Duodenal mucosa (tissue), 2 donors: ENCODE data around the gene MUSTN1.

Experiments
- H3K27ac ChIP-seq: one replicate; pipeline ENCODE4 v1.7.0; 2013; ENCODE audit warnings: low read depth, low read length
- H3K27me3 ChIP-seq, 2 donors: one replicate each; pipeline ENCODE4 v1.7.0; 2013; ENCODE audit warnings: low read length in 2 of 2, control low read depth in 1 of 2; ENCODE audit not compliant: insufficient read depth in 2 of 2, control insufficient read depth in 1 of 2
- H3K36me3 ChIP-seq, 2 donors: one replicate each; pipeline ENCODE4 v1.7.0; 2013; ENCODE audit warnings: low read length in 2 of 2, control low read depth in 1 of 2; ENCODE audit not compliant: insufficient read depth in 2 of 2, control insufficient read depth in 1 of 2
- H3K4me1 ChIP-seq, 2 donors: one replicate each; pipeline ENCODE4 v1.7.0; 2013; ENCODE audit warnings: low read length in 2 of 2, control low read depth in 1 of 2; ENCODE audit not compliant: insufficient read depth in 2 of 2, control insufficient read depth in 1 of 2
- H3K4me3 ChIP-seq, 2 donors: one replicate each; pipeline ENCODE4 v1.7.0; 2013; ENCODE audit warnings: low read length in 2 of 2, low read depth in 1 of 2
- H3K9ac ChIP-seq, 2 donors: one replicate each; pipeline ENCODE4 v1.7.0; 2013; ENCODE audit warnings: low read length in 2 of 2, low read depth in 1 of 2
- H3K9me3 ChIP-seq, 2 donors: one replicate each; pipeline ENCODE4 v1.7.0; 2013; ENCODE audit warnings: low read length in 2 of 2, control low read depth in 1 of 2; ENCODE audit not compliant: control insufficient read depth in 1 of 2

MUSTN1 gene

DNA sequence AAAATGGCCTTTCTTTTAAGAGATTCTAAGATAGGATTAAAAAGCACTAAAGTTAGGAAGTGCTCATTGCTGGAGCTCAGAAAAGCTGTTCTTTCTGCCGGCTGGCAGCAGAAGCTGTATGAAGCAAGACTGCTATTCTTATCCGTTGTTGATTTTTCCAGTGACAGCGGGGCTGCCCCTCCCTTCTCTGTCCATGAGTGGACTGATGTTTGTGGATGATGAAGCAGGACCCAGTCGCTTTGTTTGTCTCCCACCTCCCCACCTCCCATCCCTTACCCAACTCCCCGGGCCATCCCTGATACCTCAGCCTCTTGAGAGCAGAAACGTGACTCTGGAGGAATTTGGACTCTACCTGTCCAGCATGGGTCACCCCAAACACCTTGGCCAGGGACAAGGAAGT lies 10.3 kb upstream of the MUSTN1 start:
- no peaks in the 10 kb centered on the region for H3K9me3 ChIP-seq
- no peaks in the 10 kb centered on the region for H3K27me3 ChIP-seq
- H3K4me1 ChIP-seq: peaks cover 0 to 6% of the 10 kb centered on the region in 2 donors
- no peak overlapping the region for H3K9ac ChIP-seq
- no peak overlapping the region for H3K27ac ChIP-seq
- peaks cover 3 to 42% of the 10 kb centered on the region in 2 donors for H3K36me3 ChIP-seq
- H3K4me3 ChIP-seq: no peak overlapping the region

DNA sequence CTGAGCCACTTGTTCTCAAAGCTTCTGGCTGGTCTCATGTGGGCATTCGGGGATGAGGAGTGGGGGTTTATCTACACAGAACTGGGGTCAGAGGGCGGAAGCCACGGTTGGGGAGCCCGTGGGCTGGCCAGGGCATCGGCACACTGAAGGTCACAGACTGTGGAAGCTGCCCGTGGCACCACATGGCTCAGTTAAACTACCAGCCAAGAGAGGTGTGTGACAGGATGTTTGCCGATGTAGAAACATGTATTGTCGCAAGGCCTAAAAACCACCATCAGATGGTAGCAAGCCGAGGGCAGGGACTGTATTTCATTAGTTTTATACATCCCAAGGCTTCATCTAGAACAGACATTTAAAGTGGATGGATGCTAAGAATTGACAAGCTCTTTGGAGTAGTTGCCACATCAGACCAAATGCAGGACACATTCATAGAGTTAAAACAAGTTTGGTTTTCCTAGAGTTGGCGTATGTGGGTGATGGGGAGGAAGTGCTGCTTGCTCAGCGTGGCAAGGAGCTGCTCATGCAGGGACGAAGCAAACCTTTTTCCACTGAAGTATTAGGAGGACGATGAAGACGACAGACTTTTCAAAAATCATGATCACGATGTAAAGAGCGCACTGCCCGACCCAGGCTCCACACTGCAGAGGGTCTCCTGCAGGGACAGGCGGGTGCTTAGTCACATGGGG lies 9.6 kb upstream of the MUSTN1 start:
- Histone ChIP-seq H3K36me3 (peaks cover 3 to 37% of the 10 kb centered on the region in 2 donors), H3K4me3 (no peak overlapping the region)

DNA sequence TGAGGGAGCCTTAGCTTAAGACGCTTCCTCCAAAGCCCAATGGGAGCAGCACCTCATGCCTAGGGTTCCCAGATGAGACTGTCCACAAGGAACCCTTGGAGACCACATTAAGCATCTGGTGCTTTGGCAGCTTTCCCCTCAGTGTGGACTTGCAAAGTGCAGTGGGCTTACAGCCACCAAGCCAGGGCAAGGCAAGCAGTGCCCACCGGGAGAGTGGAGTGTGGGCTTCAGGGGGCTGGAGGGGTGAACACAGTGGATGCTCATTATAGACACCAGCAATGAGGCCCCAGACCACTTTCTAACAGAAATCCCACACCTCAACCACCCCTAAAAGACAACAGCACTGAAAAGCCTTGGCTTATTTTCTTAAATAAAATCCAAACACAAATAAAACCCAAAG lies 9.1 kb upstream of the MUSTN1 start:
- Histone ChIP-seq H3K4me1 (peaks cover 0 to 6% of the 10 kb centered on the region in 2 donors), H3K27ac (no peak overlapping the region), H3K4me3 (no peak overlapping the region), H3K9ac (no peak overlapping the region), H3K27me3 (no peaks in the 10 kb centered on the region), H3K9me3 (no peaks in the 10 kb centered on the region), H3K36me3 (peaks cover 3 to 32% of the 10 kb centered on the region in 2 donors)

More for the DNA sequence above, 9.6 kb upstream of the MUSTN1 start:
- Histone ChIP-seq H3K9me3 (no peaks in the 10 kb centered on the region), H3K27me3 (no peaks in the 10 kb centered on the region), H3K9ac (no peak overlapping the region), H3K27ac (no peak overlapping the region), H3K4me1 (peaks cover 0 to 6% of the 10 kb centered on the region in 2 donors)

DNA sequence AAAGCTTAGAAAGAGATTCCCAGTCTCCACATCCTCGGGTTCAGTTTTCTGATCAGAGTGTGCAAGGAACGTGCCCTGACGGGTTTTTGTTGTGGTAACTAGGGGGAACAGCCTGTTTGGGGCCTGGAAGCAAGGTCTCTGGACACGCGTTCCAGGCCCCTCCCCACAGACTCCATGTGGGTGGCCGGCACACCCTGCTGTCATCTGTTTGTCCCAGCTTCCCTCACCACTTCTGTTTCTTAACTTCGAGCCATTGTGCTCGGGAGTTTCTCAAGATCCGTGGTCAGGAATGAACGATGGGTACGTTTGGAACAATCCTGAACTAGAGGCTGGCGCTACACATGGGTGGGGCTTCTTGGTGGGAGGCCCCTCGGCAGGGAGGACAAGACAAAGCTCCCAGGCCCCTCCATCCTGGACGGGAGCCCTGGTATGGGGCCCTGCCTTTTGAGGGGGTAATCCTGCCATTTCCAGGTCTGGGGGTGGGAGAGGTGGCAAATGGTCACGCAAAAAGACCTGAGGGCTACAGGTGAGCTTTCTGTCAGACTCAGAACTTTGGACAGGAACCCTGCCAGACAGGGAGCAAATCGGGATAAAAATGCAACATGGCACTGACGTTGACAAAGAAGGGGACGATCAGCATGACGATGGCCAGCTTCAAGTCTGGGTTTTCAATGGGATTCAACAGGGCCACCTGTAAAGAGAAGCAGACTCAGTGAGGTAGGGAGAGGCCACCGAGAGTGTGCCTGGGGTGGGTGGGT lies 8.5 kb upstream of the MUSTN1 start:
- Histone ChIP-seq H3K27ac (no peak overlapping the region), H3K9me3 (no peaks in the 10 kb centered on the region), H3K9ac (no peak overlapping the region), H3K27me3 (no peaks in the 10 kb centered on the region), H3K4me3 (no peak overlapping the region), H3K4me1 (peaks cover 0 to 6% of the 10 kb centered on the region in 2 donors), H3K36me3 (peaks cover 3 to 26% of the 10 kb centered on the region in 2 donors)

DNA sequence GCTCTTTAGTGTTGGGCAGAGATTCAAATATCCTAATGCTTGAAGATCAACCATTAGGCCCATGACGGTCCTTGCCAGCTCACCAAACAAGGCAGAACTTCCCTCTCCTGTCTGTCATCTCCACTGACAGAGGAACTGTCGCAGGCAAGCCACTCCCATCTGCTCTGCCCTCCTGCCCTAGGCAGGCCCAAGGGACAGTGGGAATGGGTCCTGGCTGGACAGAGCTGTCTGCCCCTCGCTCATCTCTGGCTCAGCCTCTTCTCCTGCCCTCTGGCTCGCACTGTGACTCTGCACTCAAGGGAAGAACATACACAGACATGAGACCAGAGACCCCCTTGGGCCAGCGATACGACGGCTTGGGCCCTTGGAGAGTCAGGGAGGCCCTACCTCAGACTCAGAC lies 7.6 kb upstream of the MUSTN1 start:
- peaks cover 0 to 6% of the 10 kb centered on the region in 2 donors for H3K4me1 ChIP-seq
- H3K27me3 ChIP-seq: no peaks in the 10 kb centered on the region
- no peak overlapping the region for H3K27ac ChIP-seq
- H3K9me3 ChIP-seq: no peaks in the 10 kb centered on the region
- peaks cover 0 to 24% of the 10 kb centered on the region in 2 donors for H3K36me3 ChIP-seq
- no peak overlapping the region for H3K9ac ChIP-seq
- no peak overlapping the region for H3K4me3 ChIP-seq

DNA sequence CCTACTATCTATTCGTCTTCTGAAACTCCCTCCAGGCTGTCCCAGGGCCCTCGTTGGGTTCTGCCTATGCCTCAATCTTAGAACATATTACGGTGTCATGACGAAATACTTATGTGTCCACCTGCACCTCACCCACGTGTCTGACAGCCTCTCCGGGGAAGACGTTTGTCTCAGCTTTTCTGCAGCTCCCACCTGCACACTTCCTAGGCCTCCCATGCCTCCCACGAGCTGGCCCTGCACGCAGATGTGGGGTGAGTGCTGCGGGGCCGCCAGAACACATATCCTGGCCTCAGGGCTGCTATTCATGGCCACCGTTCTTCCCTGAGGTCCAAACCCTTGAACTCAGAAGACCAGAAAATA lies 7.1 kb upstream of the MUSTN1 start:
- Histone ChIP-seq H3K4me1 (peaks cover 0 to 6% of the 10 kb centered on the region in 2 donors), H3K27ac (no peak overlapping the region)

DNA sequence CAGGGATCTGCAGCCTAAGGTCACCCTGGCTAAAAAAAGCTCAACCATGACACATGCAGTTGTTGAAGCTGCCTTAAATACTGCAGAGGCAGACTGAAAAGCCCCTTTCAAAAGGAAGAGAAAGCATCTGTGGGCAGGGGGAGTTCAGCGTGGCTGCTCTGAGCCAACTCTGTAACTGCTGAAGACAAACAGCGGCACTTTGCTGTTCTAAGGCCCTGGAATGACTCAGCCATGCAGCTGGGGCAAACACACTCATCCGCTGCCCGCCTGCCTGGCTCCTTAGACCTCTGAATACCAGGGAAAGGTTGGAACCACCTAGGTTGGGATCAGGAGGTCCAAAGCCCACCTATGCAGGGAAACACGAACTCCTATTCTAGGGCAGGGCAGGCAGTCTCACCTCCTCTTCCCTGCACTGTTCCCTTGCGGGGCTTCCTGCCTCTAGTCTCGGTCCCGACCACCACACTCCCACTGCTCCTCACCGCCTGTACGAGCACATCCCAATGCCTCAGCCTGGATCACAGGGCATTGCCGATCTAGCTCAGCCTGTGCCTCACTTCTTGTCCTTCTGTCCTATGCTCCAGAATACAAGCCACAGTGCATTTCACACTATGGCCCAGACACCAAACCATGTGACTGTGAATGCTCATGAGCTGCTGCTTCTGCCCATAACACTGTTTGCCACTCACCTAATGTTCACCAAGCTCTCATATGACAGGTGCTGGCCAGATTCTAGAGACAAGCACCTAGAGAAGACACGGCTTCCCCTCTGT lies 6.6 kb upstream of the MUSTN1 start:
- Histone ChIP-seq H3K4me3 (no peak overlapping the region), H3K36me3 (peaks cover 0 to 24% of the 10 kb centered on the region in 2 donors), H3K27me3 (no peaks in the 10 kb centered on the region), H3K9me3 (no peaks in the 10 kb centered on the region), H3K4me1 (peaks cover 0 to 6% of the 10 kb centered on the region in 2 donors), H3K9ac (no peak overlapping the region), H3K27ac (no peak overlapping the region)

More for the DNA sequence above, 7.1 kb upstream of the MUSTN1 start:
- H3K9ac ChIP-seq: no peak overlapping the region
- no peaks in the 10 kb centered on the region for H3K9me3 ChIP-seq
- H3K36me3 ChIP-seq: peaks cover 0 to 24% of the 10 kb centered on the region in 2 donors
- H3K4me3 ChIP-seq: no peak overlapping the region
- H3K27me3 ChIP-seq: no peaks in the 10 kb centered on the region

DNA sequence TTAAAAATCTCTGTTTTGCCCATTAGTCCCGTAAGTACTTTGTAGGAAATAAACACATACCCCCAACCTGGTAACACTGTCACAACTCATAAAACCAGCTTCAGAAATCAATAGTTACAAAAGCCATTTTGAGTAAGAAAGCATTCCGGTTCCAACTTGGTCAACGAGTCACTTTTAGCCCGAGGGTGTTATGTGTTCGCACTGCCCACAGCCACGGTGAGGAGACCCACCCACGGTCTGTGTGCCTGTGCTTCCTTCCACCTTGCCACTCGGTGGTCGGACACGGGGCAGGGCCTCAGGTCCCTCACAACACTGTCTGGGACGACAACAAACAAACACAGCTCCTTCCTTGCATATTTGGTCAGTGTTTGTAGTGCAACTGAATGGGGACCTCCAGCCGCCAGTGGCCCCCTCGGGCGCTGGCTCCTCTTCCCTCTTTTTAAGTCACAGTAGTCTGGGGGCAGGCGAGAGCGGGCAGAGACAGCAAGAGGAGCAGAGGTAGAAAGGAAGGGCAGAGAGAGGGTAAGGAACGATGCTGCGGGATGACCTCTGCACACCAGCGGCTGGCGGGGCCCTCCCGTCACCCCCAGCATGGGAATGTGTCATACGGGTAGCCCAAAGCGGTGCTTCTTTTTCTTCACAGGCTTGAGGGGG lies 5.2 kb upstream of the MUSTN1 start:
- Histone ChIP-seq H3K9ac (no peak overlapping the region), H3K27me3 (no peaks in the 10 kb centered on the region), H3K9me3 (no peaks in the 10 kb centered on the region), H3K36me3 (peaks cover 0 to 27% of the 10 kb centered on the region in 2 donors), H3K27ac (no peak overlapping the region), H3K4me3 (no peak overlapping the region), H3K4me1 (no peaks in the 10 kb centered on the region)

DNA sequence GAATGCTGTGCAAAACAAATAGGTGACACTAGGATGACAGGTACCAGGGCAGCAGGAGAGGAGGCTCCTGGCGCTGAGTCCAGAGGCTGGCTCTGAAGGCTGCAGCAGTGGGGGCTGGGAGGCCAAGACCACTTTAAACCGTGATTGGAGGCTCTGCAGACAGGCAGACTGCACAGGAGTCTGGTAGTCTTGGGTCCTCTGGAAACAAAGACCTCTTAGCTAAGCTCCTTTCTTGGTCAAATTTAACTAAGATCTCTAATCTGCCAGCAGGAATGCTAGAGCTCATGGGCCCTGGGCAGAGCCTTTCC lies 4.4 kb upstream of the MUSTN1 start:
- Histone ChIP-seq H3K9ac (no peak overlapping the region), H3K36me3 (peaks cover 0 to 27% of the 10 kb centered on the region in 2 donors), H3K27me3 (no peaks in the 10 kb centered on the region), H3K9me3 (no peaks in the 10 kb centered on the region), H3K27ac (no peak overlapping the region), H3K4me3 (no peak overlapping the region), H3K4me1 (no peaks in the 10 kb centered on the region)
